Stimulated activated CD4-positive, alpha-beta T cell treated with anti-CD3 and anti-CD28 coated beads, TNF-alpha, amount 100 ng/mL, for 1 hour (primary cell): ENCODE data around the gene TNS1.
"Not testable (repeated sequence)": the region's sequence is repeated elsewhere in the genome, so short reads cannot be mapped to it uniquely, and the experiment has no call there.

Experiments
- DNase-seq, 3 donors: peaks; one replicate each; pipeline ENCODE4 v3.0.0-alpha.2; 2020; ENCODE audit warnings: low read depth in 3 of 3, low spot score in 1 of 3

The TNS1 gene

DNA sequence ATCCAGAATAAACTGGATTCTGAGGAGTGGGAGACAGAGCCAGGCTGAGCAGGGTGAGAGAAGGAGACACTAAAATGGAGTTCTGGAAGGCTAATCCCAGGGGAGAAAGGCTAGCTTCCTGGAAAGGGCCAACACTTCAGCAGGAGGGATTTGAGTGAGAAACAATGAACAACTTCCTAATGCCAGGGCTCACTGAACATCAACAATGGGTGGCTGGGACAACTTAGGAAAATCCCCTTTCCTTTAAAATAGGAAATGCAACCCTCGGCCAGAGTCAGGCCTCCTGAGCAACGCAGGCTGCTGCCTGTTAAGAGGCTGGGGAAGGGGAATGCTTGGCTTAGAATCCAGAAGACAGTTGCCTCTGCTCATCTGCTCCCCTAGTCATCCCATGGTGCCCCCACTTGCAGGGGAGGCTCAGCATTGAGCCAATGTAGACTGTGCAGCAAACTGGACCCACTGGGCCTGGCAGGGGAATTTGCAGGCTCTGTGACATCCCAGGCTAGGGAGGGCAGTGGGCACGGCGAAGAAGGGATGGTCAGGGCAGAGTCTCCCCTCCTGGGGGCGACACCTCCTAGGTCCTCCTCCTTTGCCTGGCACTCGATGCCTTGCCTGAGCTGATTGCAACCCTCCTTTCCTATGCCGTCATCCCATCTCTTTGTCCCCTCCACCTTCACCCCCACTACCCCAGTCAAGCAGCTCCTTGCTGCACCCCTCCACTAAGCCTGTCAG lies 182.5 kb downstream of the TNS1 start:
- DNase-seq, result no peak

DNA sequence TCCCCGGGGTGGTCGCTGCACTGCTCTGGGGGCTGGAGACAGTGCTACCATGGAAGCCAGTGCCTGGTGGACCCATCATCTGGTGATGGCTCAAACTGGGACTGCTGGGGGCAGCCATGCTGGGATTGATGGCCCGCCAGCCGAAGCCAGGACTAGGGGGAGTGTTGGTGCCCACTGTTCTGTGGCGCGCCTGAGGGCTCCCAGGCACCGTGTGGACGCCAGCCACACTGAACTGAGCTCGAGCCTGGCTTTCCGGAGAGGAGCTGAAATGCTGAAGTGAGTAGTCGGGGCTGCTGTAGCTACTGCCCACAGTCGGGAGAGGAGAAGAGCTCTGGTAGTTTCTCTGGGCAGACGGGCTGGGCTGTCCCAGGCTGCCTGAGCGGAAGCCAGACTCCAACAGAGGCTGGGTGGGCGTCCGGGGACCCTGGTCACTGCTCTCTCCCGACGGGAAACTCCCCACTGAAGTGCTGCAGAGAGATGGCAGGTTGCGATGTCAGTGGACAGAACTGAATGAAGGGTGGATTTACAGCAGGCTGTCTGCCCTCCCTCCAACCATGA lies 184.4 kb downstream of the TNS1 start:
- DNase-seq, result no peak

DNA sequence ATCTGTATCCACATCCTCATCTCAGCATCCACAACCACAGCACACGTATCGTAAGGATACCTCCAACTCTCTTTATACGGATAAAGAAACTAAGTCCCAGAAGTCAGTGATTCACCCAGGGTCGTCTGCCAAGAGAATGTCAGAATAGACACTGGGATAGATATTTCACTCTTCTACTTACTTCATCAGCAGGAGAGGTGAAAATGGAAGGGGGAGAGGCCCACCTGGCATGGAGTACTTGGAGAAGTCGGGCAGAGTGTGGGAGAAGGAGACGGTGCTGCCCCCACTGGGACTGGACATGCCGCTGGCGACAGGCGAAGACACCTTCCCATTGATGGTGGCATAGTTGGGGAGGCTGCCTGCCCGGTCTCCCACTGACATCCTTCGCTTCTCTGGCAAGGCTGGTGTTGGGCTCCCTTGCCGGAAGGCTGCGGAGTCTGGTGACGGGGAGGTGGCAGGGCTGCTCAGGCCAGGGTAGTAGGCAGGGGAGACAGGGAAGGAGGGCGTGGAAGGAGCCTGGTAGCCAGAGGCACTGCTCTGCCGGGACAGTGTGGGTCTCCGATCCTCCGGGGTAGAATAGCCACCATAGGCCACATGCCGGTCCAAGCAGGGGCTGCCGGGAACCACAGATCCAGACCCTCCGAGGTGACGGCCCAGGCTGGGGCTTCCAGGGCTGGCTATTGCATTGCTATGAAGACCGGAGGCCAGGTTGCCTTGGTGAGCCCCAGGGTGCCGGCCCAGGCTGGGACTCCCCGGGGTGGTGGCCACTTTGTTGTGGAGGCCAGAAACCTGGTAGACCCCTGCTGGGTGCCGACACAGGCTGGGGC lies 185.1 kb downstream of the TNS1 start:
- no peak for DNase-seq

DNA sequence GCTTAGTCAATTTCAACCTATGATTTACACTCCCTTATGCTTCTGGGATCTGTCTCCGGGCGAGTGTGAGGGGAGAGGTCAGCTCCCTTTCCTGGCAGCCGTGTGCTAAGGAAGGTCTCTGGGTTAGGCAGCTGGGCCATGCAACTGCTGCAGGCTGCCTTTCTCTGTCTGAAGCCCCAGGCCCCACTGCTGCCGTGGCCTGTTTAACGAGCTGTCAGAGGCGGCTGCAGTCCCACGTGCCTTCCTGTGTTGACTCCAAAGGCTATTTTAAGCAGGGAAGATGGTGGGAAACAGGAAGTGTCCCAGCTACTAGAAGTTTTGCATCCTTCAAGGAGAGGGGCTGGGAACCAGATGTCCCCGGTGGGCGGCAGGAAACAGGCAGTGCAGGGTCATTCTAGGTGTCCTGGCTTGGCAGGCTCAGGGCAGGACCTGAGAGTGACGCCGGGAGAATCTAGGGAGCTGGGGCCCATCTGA lies 186.4 kb downstream of the TNS1 start:
- DNase-seq, result no peak

DNA sequence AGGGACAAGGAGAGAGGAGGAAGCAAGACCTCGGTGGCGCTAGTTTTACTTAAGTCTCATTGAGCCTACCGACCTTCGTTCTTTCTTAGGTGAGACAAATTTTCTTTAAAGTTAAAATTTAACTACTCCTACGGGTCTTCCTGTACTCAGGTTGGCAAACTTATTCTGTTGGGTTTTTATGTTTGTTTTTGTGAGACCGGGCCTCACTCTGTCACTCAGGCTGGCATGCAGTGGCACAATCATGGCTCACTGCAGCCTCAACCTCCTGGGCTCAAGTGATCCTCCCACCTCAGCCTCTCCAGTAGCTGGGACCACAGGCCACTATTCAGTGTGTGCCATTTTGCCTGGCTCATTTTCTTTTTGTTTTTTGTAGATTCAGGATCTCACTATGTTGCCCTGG lies 189.0 kb downstream of the TNS1 start:
- no peak for DNase-seq

DNA sequence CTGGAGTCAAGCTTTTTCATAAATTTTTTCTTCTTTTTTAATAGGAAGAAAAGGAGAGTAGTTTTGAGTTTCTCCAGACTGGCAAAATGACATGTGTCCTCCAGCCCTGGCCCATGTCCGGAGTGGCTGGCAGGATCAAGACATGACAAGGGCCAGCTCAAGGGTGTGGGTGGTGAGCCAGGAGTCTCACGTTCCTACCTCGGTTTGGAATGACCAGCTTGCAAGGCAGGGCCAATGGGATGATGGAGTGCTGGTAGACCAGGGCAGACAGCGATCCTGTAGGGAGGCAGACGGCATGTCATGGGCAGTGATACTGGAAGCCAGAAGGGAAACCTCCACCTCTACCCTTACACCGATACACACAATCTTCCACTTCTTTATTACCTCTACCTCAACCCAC lies 190.6 kb downstream of the TNS1 start:
- DNase-seq, result no peak

DNA sequence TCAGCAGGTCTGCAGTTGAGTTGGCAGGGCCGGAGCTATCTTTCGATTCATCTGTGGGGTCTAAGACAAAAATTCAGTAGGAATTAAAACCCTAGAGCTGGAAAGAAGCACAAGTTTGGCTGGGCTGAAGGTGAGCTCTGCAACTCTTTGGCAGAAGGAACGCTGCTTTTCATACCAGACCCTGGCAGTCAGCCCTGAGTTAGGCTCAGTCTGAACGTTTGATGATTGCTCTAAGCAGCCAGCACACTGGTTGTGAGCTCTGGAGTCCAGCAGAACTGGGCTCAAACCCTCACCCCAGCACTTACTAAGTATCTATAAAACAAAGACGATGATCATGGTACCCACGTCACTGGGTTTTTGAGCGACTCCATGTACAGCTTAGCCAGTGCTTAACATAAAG lies 192.5 kb downstream of the TNS1 start:
- DNase-seq, result no peak

DNA sequence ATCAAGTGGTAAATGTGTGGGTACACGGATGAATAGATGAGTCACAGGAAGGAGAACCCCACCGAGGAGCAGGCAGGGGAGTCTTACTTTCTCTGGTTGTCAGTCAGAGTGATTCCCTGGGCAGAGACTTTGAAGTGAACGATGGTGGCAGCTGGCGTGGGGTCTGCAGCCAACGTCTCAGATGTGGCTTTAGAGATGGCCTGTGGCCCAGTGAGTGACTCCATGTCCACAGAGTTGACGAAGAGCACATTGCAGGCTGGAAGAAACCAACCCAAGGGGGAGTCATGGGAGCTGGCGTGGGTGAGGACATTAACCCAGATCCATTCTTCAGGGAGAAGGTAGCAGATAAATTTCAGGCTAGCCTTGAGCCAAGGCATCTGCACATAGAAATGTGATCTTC lies 193.1 kb downstream of the TNS1 start:
- DNase-seq, result no peak

DNA sequence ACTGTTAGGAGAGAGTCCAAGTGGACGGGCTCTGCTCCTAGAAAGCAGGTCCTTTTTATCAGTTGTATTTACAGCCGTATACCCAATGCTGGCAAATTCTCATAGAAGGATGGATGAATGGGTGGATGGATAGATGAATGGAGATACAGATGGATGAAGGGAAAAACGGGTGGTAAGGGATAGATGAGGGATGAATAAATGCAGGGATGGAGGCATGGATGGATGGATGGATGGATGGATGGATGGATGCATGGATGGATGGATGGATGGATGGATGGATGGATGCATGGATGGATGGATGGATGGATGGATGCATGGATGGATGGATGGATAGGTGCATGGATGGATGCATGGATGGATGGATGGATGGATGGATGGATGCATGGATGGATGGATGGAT lies 193.8 kb downstream of the TNS1 start:
- not testable (repeated sequence) for DNase-seq

DNA sequence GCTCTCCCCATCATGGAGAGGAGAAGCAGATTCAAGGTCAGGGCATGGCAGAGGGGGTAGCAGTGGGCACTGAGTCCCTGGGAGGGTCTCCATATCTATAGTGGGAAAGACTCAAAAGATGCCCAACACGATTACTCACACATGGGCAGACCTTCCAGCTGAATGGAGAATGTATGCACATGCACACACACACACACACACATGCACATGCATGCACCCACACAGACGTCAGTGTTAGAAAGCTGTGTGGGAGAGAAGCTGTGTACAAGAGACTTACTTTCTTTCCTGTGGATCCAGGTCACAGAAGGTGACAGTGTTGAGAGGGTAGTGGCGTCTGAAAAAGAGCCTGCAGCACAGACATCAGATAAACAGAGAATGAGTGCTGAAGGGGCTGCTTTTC lies 194.5 kb downstream of the TNS1 start:
- no peak for DNase-seq

DNA sequence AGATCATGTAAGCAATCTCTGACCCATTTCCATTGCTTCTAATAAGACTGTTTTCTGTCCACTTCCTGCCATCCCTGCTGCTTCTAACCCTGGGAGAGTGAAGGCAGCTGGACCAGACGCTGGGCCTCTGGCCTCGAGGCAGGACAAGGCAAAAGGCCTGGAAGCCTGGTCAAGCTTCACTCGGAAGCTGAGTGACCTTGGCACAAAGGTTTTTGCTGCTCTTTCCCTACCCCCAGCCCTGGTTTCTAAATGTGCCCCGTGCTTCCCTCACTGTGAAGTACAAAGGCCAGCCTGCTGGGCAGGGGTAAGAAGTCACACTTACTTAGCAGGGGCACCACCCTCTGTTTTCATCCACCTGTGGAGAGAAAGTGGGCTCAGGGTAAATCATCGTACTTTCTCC lies 195.0 kb downstream of the TNS1 start:
- no peak for DNase-seq

DNA sequence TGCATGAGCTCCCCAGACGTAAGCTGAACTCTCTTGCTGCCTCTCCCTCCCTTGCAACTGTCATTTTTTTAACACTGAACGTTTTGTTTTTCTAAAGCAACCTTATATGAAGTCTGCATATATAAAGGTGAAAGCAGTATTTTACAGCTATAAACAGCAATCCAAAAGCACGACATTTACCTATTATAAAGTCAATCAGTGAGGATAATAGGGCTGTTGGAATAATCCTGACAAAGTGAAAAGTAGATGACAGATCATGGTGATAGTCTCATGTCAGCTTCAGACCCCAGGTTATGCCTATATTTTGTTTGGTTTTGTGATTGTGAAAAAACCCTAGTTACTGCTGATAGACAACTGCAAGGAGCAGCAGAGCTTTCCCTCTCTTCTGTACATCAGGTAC lies 195.8 kb downstream of the TNS1 start:
- DNase-seq, result no peak

DNA sequence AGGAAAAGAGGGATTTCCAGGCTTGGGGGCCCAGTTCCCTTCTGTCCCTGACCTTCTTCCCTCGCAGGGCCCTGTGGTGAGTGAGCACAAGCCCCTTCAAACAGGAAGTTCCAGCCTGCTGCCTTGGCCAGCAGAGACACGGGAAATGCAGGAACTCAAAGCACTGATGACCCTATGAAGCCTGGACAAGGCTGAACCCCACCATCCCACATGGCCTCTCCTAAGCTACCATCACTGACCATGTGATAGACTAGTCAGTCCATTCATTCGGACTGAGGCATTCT lies 196.4 kb downstream of the TNS1 start:
- no peak for DNase-seq

DNA sequence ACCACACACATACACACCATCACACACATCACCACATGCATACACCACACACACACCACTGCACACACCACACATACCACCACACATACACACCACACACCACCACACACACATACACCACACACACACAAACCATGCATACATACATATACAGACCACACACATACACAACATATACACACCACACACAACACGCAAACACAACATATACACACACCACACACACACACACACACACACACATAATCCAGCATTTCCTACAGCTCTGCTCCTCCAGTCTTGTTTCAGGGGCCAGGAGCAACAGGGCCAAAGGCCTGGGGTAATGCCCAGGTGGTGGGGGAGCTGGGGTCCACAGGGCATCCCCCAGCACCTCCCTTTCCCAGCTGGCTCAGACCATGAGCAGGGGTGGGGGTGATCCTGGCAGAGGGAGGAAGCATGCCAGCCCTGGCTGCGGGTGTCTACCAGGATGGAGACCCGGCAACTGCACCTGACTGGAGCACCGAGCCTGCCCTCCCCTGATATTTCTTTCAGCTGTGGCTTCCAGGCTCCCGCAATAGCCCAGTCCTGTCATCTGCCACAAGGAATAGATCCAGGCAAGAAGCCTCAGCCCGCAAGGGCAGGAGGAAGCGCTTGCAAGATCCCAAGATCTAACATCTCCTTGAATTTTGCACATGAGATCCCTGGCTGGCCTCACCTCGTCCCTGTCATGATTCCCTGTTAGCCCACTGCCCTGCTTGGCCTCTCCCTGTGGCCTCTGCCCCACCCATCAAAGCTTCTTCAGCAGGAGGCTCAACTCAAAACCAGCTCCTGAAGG lies 196.9 kb downstream of the TNS1 start:
- no peak for DNase-seq

DNA sequence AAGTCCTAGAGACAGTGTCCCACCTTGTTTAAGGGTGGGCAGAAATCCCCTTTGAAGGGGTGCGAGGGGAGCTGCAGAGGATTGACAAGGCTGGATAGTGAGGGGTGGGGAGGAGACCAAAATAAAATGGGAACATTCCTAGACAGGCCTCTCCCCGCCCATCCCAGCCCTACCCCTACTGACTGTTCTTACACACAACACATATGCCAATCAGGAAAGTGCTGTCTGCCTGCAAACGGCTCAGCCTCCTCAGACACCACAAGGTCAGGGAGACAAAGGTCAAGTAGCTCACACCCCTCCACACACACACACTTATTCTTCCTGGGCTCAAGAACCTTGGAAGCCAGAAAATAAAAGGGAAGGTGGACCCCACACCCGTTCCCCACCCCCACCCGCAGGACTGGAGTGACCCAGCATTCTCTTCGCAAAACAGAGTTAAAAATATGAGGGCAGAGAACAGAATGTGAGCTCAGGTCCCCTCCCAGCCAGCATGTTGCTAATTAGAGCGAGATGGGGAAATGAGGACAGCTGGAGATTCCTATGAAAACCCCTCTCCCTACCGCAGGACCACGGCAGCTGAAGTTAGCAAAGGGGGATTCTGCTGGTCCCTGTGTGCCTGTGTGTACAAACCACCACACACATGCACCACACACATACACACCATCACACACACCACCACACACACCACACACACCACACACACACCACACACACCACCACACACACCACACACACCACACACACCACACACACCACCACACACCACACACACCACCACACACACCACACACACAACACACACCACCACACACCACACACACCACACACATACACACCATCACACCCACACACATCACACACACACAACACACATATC lies 197.8 kb downstream of the TNS1 start:
- DNase-seq, result no peak

DNA sequence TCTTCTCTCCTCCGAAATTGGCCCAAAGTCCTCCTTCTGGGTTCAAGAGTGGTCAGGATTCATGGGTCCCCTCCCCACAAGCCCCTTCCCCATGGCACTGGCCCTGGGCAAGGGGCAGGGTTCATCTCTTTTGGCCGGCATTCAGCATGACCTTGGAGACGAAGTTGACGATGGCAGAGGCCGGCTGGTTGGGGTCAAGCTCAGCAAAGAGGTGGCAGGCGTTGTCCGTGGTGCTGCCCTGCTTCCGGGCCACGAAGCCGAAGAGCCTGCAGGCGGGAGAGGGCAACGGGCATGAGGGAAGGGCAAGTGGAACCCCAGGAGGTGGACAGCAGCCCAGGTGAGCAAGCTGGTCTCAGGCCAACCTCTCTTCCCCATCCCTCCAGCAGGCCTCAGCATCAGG lies 198.5 kb downstream of the TNS1 start:
- no peak for DNase-seq

DNA sequence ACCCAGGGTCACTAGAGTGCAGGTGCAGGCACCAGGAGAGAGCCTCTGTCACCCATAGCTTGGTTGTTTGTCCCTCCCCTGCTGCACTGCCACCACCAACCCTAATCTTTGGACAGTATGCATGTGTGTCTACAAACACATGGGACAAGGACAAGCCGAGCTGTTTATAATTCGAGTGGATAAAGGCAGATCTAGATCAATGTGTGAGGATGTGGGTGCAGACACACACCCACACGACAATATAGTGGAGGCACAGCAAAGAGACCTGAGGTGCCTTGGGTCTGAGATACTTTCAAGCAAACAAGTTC lies 199.2 kb downstream of the TNS1 start:
- no peak for DNase-seq

DNA sequence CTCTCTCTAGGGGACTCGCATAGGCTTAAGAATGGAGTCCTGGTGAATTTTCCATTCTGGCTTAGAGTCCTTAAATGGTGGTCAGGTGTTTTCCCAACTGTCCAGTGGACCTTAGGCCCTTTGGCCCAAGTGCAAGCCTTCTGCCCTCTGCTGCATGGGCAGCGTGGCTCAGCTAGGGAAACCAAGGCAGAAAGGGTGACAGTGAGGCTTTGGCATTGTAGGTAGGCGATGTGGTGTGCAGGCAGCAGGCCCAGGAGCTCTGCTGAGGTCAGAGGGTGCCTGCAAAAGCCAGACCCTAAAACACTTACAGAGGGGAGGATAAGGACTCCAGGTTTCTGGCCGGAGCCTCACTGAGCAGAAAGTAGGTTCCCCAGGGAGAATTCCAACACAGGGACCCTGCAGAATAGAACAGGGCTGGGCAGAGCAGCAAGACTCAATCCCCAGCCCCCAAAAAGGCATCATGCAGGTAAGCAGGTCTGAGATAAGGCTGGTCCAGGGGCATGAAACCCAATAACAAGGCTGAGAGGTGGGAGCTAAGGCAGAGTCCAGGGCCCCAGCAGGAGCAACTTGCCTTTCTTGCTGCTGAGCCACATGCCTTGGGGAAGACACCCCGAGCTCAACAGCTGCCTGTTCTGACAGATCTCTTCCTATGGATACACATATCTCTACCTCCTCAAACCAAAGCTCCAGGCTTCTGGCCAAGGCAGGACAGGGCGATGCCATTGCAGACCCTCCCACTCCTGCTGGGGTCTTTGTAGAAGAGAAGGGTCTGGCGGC lies 199.7 kb downstream of the TNS1 start:
- DNase-seq, result no peak

DNA sequence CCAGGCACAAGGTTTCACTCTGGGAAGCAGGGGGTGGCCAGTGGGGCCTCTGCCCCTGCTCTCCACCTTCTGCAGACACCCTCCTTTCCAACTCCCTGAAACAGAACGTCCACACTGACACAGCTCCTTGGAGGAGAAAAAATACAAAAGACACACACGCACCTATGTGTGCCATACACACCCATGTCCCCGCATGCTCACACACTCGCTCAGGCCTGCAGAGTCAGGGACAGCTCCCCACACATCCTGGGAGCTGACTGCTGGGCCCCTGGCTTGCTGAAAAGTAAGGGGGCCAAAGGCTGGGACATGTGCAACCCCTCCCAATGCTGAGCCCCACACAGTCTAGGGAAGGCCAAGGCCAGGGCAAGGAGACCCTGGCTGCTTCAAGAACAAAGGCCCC lies 200.5 kb downstream of the TNS1 start:
- DNase-seq, result no peak

DNA sequence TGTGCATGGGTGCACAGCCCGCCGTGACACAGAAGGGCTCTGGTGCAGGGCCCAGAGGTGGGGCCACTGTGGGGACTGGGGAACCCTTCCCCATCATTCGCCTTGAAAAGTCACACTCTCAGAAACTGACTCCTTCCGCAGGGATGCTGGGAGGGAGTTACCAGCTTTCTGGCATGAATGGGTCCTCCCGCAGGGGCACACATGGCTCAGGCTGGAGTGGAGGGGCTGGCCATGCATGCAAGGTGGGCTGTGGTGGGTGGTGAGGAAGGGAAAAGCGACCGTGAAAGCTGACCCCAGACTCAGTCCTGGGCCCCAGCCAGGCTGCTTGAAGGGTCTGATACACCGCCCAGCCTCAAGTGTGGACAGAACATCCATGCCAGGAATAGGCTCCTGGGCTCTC lies 201.1 kb downstream of the TNS1 start:
- DNase-seq, result no peak
